HCT116 (cell line): ENCODE results near the gene POLA2.

Experiments
- CTCF ChIP-seq, 3 experiments: fragments of 200-600 bp in 1 of 3; sonication (generic) in 1 of 3; IDR thresholded peaks in 2 of 3; conservative IDR thresholded peaks in 1 of 3; 2 replicates each; pipeline ENCODE4 v1.5.1; 2012 to 2017; ENCODE audit warnings: low read depth in 2 of 3, low read length in 2 of 3, antibody characterized with exemption in 1 of 3, borderline replicate concordance in 1 of 3, control low read depth in 1 of 3, mild to moderate bottlenecking in 1 of 3, mixed read lengths in 1 of 3, mixed run types in 1 of 3, moderate library complexity in 1 of 3; ENCODE audit not compliant: insufficient read depth in 1 of 3
- EZH2 ChIP-seq: fragments of 200-600 bp; sonication (generic); IDR thresholded peaks from 2 replicates; pipeline ENCODE4 v1.6.1; 2017; ENCODE audit warnings: antibody characterized with exemption, mixed run types

- TF ChIP-seq CTCF (IDR thresholded peaks at IDR 0.05 in 2 of 3, conservative IDR thresholded peaks at IDR 0.05 in 1 of 3; ENCODE audit: borderline replicate concordance in 1 of 3, insufficient read depth in 1 of 3, low read depth in 2 of 3, low read length in 2 of 3) (peak; percentile 20 to 66 (median 57); a peak in 5 of 6 replicates), EZH2 (no peak)
Observed at GRCh38 chr11:65266210-65266609, 4.4 kb downstream of the POLA2 start.
